ENCODE data around the gene EMC1.

GRCh38 chr1:19222573-19222972 lies 28.8 kb downstream of the EMC1 start:
- TF ChIP-seq CTCF (IDR thresholded peaks at IDR 0.05) (no peak), POLR2A (IDR thresholded peaks at IDR 0.05) (no peak)
